Tibial nerve (tissue), 4 donors: ENCODE results near the gene UXS1. TPM values are rescaled to one million over a fixed set of nuclear protein-coding genes. Genes with fewer than 3 reads are reported as not detected.

Experiments used
- DNase-seq, 2 donors: peaks; one replicate each; pipeline ENCODE4 v3.0.0-alpha.2; 2019; ENCODE audit warnings: low spot score in 2 of 2
- H3K27ac ChIP-seq, 4 donors: fragments of 200-600 bp; sonication (generic) in 3 of 4; one replicate each; pipeline ENCODE4 v1.5.1; 2017 to 2019; ENCODE audit warnings: mild to moderate bottlenecking in 1 of 4
- H3K27me3 ChIP-seq, 2 donors: fragments of 200-600 bp; sonication (generic) in 1 of 2; one replicate each; pipeline versions ENCODE4 v1.5.1 to v1.6.0; 2017 to 2019
- H3K36me3 ChIP-seq, 3 donors: fragments of 200-600 bp; sonication (generic); one replicate each; pipeline ENCODE4 v1.5.1; 2018 to 2019
- H3K4me1 ChIP-seq, 4 donors: fragments of 200-600 bp; sonication (generic) in 3 of 4; one replicate each; pipeline ENCODE4 v1.5.1; 2017 to 2019
- H3K4me3 ChIP-seq, 4 donors: fragments of 200-600 bp; sonication (generic) in 3 of 4; one replicate each; pipeline ENCODE4 v1.5.1; 2017 to 2019; ENCODE audit warnings: mild to moderate bottlenecking in 1 of 4, moderate library complexity in 1 of 4
- H3K9me3 ChIP-seq, 4 donors: fragments of 200-600 bp; sonication (generic) in 3 of 4; one replicate each; pipeline ENCODE4 v1.5.1; 2017 to 2019
- CTCF ChIP-seq, 5 experiments: fragments of 200-600 bp in 3 of 5; fragments of 450-650 bp in 2 of 5; sonication (generic) in 3 of 5; IDR thresholded peaks; one replicate each; pipeline ENCODE4 v1.5.1; 2016 to 2019; ENCODE audit warnings: antibody characterized with exemption in 5 of 5, mild to moderate bottlenecking in 3 of 5, moderate library complexity in 2 of 5
- EP300 ChIP-seq, 2 donors: sonication (generic); formaldehyde crosslinking; IDR thresholded peaks; one replicate each; pipeline ENCODE4 v1.6.1; 2017; ENCODE audit warnings: antibody characterized with exemption in 2 of 2, mild to moderate bottlenecking in 1 of 2
- POLR2A ChIP-seq, 2 donors: fragments of 450-650 bp; IDR thresholded peaks; one replicate each; pipeline ENCODE4 v1.6.1; 2017; ENCODE audit warnings: antibody characterized with exemption in 2 of 2, mild to moderate bottlenecking in 2 of 2, moderate library complexity in 2 of 2
- WGBS, 2 donors: methylation state at CpG; one replicate each; pipeline ENCODE4 v1.1.5; 2018; 5-methylcytosine and 5-hydroxymethylcytosine counted together
- total RNA-seq, 4 donors: library from RNA; depleted of rRNA; stranded (reverse); fragments of >200 nt; gene quantifications; one replicate each; pipeline ENCODE4 v1.1.0, GENCODE V29; 2016

The UXS1 gene
- total RNA-seq, 4 donors from 2014 or later, result 38.5 to 78.9 (median 51.3) TPM

DNA sequence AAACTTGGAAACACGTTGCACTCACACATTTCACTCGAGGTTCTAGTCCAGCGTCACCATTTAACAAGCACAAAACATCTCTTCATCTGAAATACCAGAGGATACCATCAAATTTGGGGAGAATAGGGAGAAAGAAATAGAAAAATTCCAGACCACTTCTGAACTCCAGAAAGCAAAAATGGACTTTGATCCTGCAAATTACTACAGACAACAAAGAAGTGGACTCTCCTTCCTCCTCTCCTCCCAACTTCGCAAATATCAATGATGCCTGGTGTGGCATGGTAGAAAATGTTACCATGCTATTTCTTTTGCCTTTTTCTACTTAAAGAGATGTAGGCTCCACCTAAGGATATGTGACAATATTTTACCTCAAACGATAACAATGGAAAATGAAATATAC lies 13.5 kb downstream of the UXS1 start:
- no peaks in the 10 kb centered on the region for H3K36me3 ChIP-seq
- no peaks in the 10 kb centered on the region for H3K27me3 ChIP-seq
- WGBS, 2 donors, result 88 to 89% methylated on average over 5 of the region's 5 CpGs
- peaks cover 0 to 15% (median 8%) of the 10 kb centered on the region in 4 donors for H3K4me1 ChIP-seq
- no peak for DNase-seq
- H3K9me3 ChIP-seq, result no peaks in the 10 kb centered on the region
- no peak overlapping the region for H3K27ac ChIP-seq
- H3K4me3 ChIP-seq, result no peak overlapping the region
- no peak for TF ChIP-seq CTCF (IDR thresholded peaks at IDR 0.05)
- TF ChIP-seq EP300 (IDR thresholded peaks at IDR 0.05), result no peak
- no peak for TF ChIP-seq POLR2A (IDR thresholded peaks at IDR 0.05)

- no peaks in the 10 kb centered on the region for H3K27me3 ChIP-seq
- H3K4me1 ChIP-seq, result peaks cover 0 to 23% (median 11%) of the 10 kb centered on the region in 4 donors
- no peak for DNase-seq
- H3K36me3 ChIP-seq, result no peaks in the 10 kb centered on the region
- no peak overlapping the region for H3K27ac ChIP-seq
- WGBS, 2 donors, result 89 to 95% methylated on average over 7 of the region's 7 CpGs
- no peaks in the 10 kb centered on the region for H3K9me3 ChIP-seq
- TF ChIP-seq CTCF (IDR thresholded peaks at IDR 0.05) (no peak), EP300 (IDR thresholded peaks at IDR 0.05) (no peak), POLR2A (IDR thresholded peaks at IDR 0.05) (no peak)
- no peak overlapping the region for H3K4me3 ChIP-seq
Measured at GRCh38 chr2:106178716-106179115, 15.4 kb downstream of the UXS1 start.

GRCh38 chr2:106177581-106177980 lies 16.5 kb downstream of the UXS1 start:
- no peak for TF ChIP-seq CTCF (IDR thresholded peaks at IDR 0.05)
- TF ChIP-seq POLR2A (IDR thresholded peaks at IDR 0.05), result no peak
- no peak for TF ChIP-seq EP300 (IDR thresholded peaks at IDR 0.05)
- no peak overlapping the region for H3K4me3 ChIP-seq
- no peaks in the 10 kb centered on the region for H3K36me3 ChIP-seq
- peaks cover 0 to 12% (median 6%) of the 10 kb centered on the region in 4 donors for H3K4me1 ChIP-seq
- H3K27me3 ChIP-seq, result no peaks in the 10 kb centered on the region
- no peak for DNase-seq
- H3K9me3 ChIP-seq, result no peaks in the 10 kb centered on the region
- 95 to 99% methylated on average over 4 of the region's 4 CpGs for WGBS, 2 donors
- H3K27ac ChIP-seq, result no peak overlapping the region

GRCh38 chr2:106176446-106177099 lies 17.5 kb downstream of the UXS1 start:
- DNase-seq, result no peak
- TF ChIP-seq POLR2A (IDR thresholded peaks at IDR 0.05) (no peak), CTCF (IDR thresholded peaks at IDR 0.05) (no peak), EP300 (IDR thresholded peaks at IDR 0.05) (no peak)
- WGBS, 2 donors, result 79 to 84% methylated on average over 9 of the region's 9 CpGs
- Histone ChIP-seq H3K9me3 (no peaks in the 10 kb centered on the region), H3K27me3 (no peaks in the 10 kb centered on the region), H3K4me3 (no peak overlapping the region), H3K4me1 (peaks cover 0 to 9% (median 4%) of the 10 kb centered on the region in 4 donors), H3K27ac (no peak overlapping the region), H3K36me3 (no peaks in the 10 kb centered on the region)

GRCh38 chr2:106175086-106175850 lies 18.8 kb downstream of the UXS1 start:
- no peaks in the 10 kb centered on the region for H3K36me3 ChIP-seq
- H3K27me3 ChIP-seq, result no peaks in the 10 kb centered on the region
- H3K4me1 ChIP-seq, result peaks cover 0 to 9% (median 4%) of the 10 kb centered on the region in 4 donors
- no peak overlapping the region for H3K4me3 ChIP-seq
- no peak for DNase-seq
- 84 to 86% methylated on average over 5 to 7 of the region's 7 CpGs for WGBS, 2 donors
- TF ChIP-seq EP300 (IDR thresholded peaks at IDR 0.05), result no peak
- no peak for TF ChIP-seq CTCF (IDR thresholded peaks at IDR 0.05)
- no peak for TF ChIP-seq POLR2A (IDR thresholded peaks at IDR 0.05)
- no peaks in the 10 kb centered on the region for H3K9me3 ChIP-seq
- no peak overlapping the region for H3K27ac ChIP-seq
